ENCODE data around the gene FRMD3.
A peak's percentile ranks its signal among the peaks of the same experiment; 100 is the strongest.

Gene FRMD3

GRCh38 chr9:83431101-83432060, 106.8 kb downstream of the FRMD3 start:
- DNase-seq = no peak

DNA sequence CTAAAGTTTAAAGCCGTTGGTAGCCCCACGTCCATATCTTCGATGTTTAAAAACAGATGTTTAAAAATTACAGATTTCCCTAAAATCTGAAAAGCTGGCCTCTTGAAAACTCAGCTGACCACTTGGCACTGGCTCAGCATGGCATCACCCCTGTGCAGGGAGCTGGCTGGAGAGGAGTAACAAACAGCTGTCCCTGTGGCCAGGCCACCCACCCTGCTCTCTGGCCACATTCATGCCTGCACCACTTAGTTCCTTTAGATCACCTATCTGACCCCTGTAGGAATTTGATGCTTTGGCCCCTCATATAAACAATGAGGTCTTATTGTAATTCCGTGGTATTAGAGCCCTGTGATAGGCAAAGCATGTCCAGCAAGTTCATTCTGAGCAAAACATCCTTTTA, 107.5 kb downstream of the FRMD3 start:
- no peak for DNase-seq

- no peak for DNase-seq
Measured at GRCh38 chr9:83429229-83429628, 109.0 kb downstream of the FRMD3 start.

GRCh38 chr9:83425240-83425639, 113.0 kb downstream of the FRMD3 start:
- DNase-seq = no peak

DNA sequence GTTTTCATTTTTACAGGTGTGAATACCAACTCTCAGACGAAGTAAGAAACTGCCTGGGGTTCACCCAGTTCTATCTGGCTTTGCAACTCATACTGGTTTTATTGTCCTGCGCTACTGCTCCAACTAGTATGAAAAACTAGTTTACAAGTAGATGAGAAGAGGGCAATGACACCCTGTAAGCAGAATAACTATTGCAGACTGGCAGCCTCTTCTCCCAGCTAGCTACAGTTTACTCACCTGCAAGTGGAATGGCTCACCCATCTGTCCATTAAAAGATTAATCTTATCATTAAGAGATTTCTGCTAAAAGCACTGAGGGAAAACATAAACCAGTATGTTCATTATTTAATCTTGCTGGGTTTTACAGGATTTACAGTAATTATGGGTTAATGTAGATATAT, 113.4 kb downstream of the FRMD3 start:
- DNase-seq = no peak

DNA sequence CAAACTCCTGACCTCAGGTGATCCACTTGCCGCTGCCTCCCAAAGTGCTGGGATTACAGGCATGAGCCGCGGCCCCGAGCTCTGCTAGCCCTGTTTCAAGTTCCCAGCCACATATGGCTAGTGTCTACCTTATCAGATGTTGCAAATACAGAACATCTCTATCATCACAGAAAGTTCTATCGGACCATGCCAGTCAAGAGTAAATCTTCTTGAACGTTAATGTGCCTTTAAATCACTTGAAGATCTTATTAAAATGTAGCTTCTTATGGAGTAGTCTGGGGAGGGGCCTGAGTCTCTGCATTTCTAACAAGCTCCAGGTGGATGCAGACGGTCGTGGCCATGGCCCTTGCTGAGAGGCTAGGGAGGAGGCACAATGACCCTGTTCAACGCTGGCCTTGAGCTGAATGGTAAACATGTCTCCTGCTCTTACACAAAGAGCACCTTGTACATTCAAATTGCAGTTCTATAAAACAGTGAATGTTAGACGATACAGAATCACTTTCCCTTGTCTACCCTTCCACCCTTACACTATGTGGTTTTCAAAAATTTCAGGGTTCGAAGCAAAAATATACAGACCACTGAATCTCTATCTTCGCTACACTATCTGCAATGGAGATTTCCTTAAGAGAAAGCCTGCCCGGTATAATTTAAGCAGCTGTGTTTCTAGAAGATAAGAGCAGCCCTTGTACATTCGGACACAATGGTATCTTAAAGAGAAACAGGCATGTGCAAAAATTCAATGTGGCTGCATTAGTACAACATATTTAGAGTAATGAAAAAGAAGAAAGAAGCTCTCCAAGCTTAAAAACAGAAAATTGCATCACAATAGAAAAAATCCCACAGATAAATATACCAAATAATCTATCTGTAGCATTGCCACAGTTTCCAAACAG, 114.1 kb downstream of the FRMD3 start:
- no peak for DNase-seq

DNA sequence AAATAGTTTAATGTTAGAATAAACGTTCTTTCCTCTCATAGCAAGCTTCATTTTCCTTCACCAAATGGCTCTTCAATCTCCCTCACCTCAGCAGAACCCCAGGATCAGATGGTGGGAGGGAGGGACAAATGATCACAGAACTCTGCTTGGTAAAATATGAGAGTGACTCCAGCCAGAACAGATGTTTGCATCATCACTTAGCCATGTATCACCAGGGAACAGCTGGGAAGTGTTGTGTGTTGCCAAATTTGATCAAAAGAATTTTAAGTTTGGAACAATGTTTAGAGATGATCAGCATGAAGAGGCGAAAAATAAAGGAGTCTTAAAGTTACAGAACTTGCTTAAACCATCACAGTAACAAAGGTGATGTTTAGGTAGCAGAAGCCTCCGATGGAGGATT, 115.7 kb downstream of the FRMD3 start:
- DNase-seq = no peak

DNA sequence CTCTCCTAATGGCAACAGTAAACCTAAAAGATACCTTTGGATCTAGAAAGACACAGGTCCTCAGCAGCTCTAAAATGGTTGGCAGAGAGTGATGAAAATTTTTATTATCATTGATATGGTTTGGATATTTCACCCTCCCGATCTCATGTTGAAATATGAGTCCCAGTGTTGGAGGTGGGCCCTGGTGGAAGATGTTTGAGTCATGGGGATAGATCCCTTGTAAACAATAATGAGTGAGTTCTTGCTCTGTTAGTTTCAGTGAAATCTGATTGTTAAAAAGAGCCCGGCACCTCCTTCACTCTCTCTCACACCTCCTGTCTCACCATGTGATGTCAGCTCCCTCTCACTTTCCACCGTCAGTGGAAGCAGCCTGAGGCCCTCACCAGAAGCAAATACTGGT, 117.7 kb downstream of the FRMD3 start:
- DNase-seq = no peak

- DNase-seq = no peak
Measured at GRCh38 chr9:83419961-83420360, 118.2 kb downstream of the FRMD3 start.

- no peak for DNase-seq
Measured at GRCh38 chr9:83418283-83418682, 119.9 kb downstream of the FRMD3 start.

DNA sequence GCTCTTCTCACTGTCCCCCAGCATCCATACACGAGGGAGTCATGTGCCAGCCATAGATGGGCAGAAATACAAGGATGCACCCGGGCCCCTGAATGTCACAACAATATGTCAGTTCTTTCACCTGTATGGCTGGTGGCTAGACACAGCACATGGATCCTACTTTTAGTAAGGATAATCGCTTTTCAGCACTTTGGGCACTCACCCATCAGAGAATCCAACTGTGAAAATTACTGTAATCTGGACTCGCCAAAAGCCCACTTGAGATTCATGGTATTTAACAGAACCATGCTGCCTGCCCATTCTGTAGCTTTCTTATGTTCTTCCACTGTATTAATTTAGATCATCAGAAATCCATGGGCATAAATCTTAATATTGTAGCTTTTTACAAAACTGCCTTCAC, 124.8 kb downstream of the FRMD3 start:
- DNase-seq = peak; percentile 29

GRCh38 chr9:83410701-83411100, 127.5 kb downstream of the FRMD3 start:
- no peak for DNase-seq

- no peak for DNase-seq
Measured at GRCh38 chr9:83406921-83407320, 131.3 kb downstream of the FRMD3 start.

DNA sequence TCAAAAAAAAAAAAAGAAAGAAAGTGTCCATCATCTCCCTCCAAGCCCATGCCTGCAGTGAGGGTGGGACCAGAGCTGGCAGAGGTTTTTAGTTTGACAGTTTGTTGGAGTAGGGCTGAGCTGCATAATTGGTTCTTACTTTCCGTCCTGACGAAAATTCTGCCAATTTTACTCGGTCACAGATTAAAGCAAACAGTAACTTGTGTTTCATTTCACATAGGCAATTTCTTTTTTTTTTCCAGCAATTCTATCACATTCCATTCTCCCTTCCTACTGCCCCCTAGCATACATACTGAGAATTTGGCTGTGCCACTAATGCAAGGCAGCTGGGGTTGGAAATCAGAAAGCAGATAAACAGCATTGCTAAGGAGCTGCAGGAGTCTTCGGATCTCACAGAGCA, 132.4 kb downstream of the FRMD3 start:
- DNase-seq = no peak

GRCh38 chr9:83403527-83404238, 134.5 kb downstream of the FRMD3 start:
- DNase-seq = no peak

GRCh38 chr9:83401328-83401900, 136.8 kb downstream of the FRMD3 start:
- no peak for DNase-seq

GRCh38 chr9:83396813-83397212, 141.4 kb downstream of the FRMD3 start:
- no peak for DNase-seq

GRCh38 chr9:83396342-83396741, 141.9 kb downstream of the FRMD3 start:
- no peak for DNase-seq

DNA sequence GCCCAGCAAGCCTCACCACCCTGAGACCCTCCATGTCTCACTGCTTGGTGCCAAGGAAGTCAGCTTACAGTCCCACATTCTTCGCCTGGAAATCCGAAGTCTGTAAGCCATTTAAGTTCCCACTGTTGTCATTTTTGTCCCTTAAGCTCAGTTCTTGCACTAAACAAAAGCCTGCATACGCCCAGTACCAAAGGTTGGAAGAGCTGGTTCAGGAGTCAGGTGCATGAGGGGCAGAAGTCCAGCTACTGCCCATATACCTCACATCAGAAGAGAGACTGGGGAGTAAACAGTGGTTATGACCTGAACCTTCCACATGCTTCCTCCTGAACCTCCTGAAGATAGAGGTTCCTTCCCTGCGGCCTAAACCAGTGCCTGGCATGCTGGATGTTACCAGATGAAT, 146.0 kb downstream of the FRMD3 start:
- no peak for DNase-seq

DNA sequence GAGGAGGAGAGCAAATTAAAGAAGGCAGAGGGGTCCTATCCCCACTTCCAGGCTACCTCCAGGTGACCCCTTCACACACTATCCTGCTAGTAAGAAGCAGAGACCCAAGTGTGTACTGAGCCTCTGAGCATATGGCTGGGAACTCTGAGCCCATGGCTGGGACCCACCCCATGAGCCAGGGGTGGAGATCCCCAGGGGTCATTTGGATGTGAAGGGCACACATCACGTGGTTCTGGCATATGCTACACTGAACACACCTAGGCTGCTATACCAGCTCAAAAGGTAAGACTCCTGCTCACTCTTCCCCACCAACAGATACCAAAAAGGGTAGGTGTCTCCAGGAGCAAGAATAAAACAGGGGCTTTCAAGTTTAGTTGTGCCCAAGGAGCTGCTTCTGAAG, 149.9 kb downstream of the FRMD3 start:
- no peak for DNase-seq

GRCh38 chr9:83387401-83388185, 150.6 kb downstream of the FRMD3 start:
- DNase-seq = no peak

DNA sequence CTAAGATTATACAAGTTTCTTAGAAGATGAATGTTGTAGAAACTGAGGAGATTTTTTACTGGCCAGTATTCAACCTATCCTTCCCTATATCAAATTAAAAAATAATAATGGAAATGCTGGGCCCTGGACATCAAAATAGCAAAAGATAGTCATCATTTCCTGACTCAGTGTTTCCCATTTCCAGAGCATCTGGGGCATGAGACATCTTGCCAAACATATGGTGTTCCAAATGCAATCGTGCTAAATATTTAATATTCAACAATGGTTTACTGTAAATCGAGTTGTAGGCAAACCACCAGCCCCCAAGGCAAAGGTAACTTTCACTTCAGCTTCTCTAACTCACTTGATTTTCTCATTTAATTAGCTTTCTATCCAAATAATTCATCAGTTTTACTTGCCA, 152.9 kb downstream of the FRMD3 start:
- DNase-seq = no peak
